ENCODE results near the gene SNN.

Gene SNN

DNA sequence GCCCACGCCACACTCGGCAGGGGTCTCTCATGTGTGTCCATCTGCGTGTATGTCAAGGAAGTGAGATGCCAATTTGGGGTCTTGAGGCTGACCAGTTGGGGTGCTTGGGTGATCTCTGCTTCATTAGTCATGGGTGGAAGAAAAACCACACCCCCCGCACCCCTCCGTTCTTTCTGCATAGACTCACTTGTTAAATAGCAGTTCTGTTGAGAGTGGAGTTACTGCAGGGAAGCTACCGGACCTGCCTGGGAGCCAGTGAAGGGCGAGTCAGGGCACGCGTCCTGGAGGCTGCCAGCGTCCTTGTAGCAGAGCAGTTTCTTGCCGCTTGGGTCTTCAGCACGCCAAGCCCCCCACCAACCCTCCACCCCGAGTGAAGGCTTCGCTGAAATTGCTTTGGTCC, 8.5 kb downstream of the SNN start:
- FAIRE-seq (no peak), DNase-seq (ENCODE audit: insufficient read length) (no peak)
- TF ChIP-seq POLR2A (IDR thresholded peaks at IDR 0.05; ENCODE audit: low read depth, low read length) (no peak), POLR2AphosphoS5 (IDR thresholded peaks at IDR 0.05; ENCODE audit: low read depth, low read length) (no peak), TAF1 (IDR thresholded peaks at IDR 0.05; ENCODE audit: borderline replicate concordance, low read depth, low read length) (no peak)

DNA sequence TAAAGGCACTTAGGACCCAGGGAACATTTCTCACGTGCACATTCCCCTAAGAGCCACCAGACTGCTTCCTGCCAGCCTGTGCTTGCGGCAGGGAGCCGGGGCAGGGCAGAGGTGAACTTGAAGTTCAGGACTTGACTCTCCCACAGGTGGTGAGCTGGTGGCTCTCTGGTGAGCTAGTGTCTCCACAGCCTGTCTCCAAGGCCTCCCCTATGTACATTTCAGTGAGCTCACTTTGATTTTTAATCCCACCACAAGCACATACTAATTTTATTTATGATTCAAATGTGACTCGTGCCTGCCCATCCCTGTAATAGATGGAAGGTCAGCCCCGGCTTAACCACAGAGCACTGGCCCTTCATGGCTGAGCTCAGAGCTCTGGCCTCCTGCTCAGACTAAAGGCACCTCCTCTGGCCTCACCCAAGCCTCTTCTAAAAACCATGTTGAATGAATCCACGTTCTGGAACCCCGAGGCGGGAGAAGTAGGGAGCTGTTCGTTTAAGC, 9.2 kb downstream of the SNN start:
- DNase-seq (ENCODE audit: insufficient read length) (no peak), FAIRE-seq (no peak)

DNA sequence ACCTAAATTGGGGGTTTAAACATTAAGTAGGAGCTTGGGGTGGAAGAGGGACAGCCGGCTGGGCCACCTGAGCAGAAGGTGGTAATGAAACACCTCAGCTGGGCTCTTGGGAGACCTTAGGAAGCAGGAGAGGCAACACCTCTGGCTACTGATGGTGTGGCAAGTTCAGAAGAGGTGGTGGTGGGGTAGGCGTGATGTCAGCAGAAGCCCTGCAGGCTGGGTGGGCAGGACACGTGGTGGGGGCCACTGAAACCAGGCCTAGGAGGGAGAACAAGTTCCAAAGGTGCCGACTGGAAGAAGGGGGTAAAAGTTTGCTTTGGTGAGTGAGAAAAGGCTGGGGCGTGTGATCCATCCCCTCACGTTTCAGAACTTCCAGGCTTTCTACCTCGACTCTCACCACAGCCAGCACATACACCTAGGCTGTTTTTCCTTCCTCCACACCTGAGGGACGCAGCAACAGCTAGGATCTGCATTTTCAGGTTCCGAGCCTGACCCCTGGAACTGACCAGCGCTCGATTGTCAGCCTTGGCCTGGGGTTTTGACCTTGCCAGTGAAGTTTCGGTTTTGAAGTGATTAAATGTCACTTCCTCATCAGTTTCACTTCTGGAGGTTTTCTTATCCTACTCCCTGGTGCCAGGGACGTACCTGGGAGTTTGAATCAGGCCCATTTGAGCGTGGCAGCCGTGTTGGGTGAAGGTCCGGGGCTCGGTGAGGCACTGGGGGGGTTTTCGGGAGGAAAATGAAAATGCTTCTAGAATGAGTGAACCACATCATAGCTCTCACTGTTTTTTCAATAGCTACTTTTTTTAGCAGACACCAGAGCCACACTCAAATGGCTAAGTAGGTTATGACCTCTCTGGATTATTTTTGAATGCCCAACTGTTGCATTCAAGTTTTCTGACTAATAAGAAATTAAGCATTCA, 10.0 kb downstream of the SNN start:
- no peak for TF ChIP-seq TAF1 (IDR thresholded peaks at IDR 0.05; ENCODE audit: borderline replicate concordance, low read depth, low read length)
- no peak for TF ChIP-seq POLR2A (IDR thresholded peaks at IDR 0.05; ENCODE audit: low read depth, low read length)
- no peak for TF ChIP-seq POLR2AphosphoS5 (IDR thresholded peaks at IDR 0.05; ENCODE audit: low read depth, low read length)
- FAIRE-seq: peak; percentile 71
- no peak for DNase-seq (ENCODE audit: insufficient read length)

More for the DNA sequence above, 9.2 kb downstream of the SNN start:
- TF ChIP-seq POLR2A (IDR thresholded peaks at IDR 0.05; ENCODE audit: low read depth, low read length): no peak; the same call in 1 of the 2 replicates
- no peak for TF ChIP-seq TAF1 (IDR thresholded peaks at IDR 0.05; ENCODE audit: borderline replicate concordance, low read depth, low read length)
- TF ChIP-seq POLR2AphosphoS5 (IDR thresholded peaks at IDR 0.05; ENCODE audit: low read depth, low read length): no peak

DNA sequence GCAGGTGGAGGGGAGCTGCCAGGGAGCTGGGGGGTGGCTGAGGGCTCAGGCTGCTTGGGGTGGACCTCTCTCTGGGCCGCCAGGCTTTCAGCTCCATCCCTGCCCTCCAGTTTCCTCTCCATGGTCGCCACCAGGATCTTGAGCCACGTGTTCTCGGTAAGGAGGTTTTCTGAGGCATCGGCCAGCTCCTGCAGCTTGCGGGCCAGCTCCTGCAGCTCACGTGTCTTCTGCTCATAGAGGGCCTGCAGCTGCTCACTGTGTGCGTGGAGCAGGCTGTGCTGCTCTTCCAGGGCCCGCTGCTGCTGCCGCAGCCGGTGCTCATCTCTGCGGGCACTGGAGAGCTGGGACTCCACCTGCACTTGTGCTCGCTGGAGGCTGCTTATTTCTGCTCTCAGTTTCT, 11.0 kb downstream of the SNN start:
- TF ChIP-seq TAF1 (IDR thresholded peaks at IDR 0.05; ENCODE audit: borderline replicate concordance, low read depth, low read length): no peak
- TF ChIP-seq POLR2A (IDR thresholded peaks at IDR 0.05; ENCODE audit: low read depth, low read length): peak; percentile 18; the same call in 1 of the 2 replicates
- FAIRE-seq (no peak), DNase-seq (ENCODE audit: insufficient read length) (no peak)

DNA sequence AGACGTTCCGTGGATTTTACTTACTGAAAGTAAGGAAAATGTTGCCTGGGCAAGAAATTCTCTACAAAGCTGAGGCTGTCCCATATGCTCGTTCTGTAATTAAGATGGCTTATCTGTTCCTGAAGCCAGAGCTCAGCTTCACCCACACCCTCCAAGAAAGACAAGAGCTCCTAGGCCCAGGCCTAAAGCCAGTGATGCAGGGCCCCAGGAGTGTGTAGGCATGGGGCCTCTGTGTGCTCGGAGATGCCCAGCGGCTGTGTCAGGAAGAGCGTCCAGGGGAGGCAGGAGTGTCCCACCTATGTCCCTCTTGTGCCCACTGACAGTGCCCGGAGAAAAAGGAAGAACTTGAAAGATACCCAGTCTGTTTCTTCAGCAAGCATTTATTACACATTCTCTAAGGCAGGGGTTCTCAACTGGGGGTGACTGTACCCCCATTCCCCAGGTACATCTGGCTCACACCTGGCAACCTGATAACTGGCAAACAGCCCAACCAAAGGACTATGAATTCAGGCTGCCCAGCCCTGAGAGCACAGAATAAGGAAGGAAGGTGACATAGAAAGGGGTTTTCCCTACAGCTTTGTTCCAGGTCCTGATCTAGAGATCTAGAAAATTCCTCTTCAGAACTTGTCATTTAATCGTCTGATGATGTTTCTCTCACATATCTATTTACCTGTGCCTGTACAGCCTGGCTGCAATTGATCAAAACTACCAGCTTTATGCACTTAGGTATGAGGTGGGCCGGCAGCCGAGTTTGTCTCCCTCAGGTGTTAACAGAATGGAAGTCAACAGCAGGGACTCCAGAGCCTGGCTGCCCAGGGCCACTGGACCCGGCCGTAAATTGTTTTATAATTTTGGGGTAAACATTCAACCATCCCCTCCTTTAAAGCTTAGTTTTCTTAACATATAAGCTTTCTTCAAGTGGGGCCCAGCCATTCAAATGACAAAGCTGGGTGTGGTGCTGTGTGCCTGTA, 12.0 kb downstream of the SNN start:
- no peak for DNase-seq (ENCODE audit: insufficient read length)
- TF ChIP-seq TAF1 (IDR thresholded peaks at IDR 0.05; ENCODE audit: borderline replicate concordance, low read depth, low read length) (no peak), POLR2AphosphoS5 (IDR thresholded peaks at IDR 0.05; ENCODE audit: low read depth, low read length) (no peak), POLR2A (IDR thresholded peaks at IDR 0.05; ENCODE audit: low read depth, low read length) (no peak)
- FAIRE-seq: no peak

DNA sequence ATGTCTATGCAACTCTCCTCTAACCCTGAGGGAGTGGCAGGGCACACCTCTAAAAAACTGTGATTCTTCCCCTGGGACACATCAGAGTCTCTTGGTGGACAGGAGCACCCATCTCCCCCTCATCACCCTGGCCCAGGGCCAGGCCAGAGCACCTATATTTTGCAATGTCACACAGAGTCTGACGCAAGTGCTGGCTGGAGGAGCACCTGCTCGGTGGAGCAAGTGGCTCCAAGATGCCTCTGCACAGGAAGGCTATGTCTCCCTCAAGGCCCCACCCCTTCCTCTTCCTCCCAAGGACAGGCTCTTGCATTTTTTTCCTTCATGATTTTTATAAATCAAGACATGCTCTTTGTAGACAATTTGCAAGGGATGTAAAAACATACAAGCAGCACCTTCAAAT, 13.3 kb downstream of the SNN start:
- FAIRE-seq (peak; percentile 54), DNase-seq (ENCODE audit: insufficient read length) (no peak)

DNA sequence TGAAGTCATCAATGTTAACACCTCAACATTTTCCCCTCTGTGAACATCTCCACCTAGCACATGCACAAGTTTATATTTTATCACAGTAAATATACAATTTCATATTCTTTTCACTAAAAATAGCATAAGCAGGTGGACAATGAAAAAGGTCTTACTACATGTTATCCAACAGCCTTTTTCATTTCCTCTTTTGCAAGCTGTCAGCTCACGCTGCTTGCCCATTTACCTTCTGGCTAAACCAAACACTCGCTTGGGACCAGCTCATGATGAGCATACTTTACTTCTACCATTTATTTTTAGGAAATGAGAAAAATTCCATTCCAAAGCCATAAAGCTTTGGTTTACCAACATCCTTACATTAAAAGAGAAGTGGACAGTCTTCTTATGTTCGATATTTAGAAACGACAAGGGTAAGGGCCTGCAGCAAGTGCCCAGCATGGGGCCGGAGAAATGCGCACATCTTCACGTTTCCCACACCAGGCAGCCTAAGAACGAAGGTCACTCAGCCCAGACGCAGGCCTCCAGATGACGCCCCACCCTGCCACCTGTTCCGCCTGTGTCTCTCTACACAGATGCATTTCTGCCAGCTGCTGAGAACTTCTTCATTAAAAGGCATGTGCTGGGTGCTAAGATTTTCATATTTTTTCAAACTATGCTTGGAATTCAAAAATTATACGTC, 13.9 kb downstream of the SNN start:
- FAIRE-seq (peak; percentile 56), DNase-seq (ENCODE audit: insufficient read length) (no peak)
- TF ChIP-seq TAF1 (IDR thresholded peaks at IDR 0.05; ENCODE audit: borderline replicate concordance, low read depth, low read length): no peak
- TF ChIP-seq POLR2AphosphoS5 (IDR thresholded peaks at IDR 0.05; ENCODE audit: low read depth, low read length): no peak
- no peak for TF ChIP-seq POLR2A (IDR thresholded peaks at IDR 0.05; ENCODE audit: low read depth, low read length)

More for the DNA sequence above, 13.3 kb downstream of the SNN start:
- no peak for TF ChIP-seq TAF1 (IDR thresholded peaks at IDR 0.05; ENCODE audit: borderline replicate concordance, low read depth, low read length)
- TF ChIP-seq POLR2AphosphoS5 (IDR thresholded peaks at IDR 0.05; ENCODE audit: low read depth, low read length): no peak
- no peak for TF ChIP-seq POLR2A (IDR thresholded peaks at IDR 0.05; ENCODE audit: low read depth, low read length)

DNA sequence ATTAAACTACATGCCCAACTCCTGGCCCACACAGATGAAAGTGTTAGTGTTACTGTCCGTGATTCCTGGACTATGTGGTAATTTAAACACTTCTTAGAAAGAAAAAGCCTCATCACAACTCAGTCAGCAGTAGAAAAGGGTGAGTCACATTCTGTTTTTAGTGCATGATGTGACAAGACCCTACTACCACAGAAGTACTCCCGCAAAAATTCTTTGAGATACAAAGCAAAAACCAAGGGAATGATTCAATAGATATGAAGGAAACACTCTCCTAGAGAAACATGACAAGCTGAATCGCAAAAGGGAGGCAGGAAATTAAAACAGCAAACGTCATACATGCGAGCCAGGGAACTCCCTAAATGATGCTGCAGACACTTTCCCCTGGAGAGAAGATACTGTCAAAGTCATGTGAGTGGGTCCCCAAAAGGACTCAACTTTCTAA, 14.4 kb downstream of the SNN start:
- TF ChIP-seq POLR2AphosphoS5 (IDR thresholded peaks at IDR 0.05; ENCODE audit: low read depth, low read length) (no peak), TAF1 (IDR thresholded peaks at IDR 0.05; ENCODE audit: borderline replicate concordance, low read depth, low read length) (no peak)
- FAIRE-seq: peak; percentile 77
- no peak for DNase-seq (ENCODE audit: insufficient read length)

DNA sequence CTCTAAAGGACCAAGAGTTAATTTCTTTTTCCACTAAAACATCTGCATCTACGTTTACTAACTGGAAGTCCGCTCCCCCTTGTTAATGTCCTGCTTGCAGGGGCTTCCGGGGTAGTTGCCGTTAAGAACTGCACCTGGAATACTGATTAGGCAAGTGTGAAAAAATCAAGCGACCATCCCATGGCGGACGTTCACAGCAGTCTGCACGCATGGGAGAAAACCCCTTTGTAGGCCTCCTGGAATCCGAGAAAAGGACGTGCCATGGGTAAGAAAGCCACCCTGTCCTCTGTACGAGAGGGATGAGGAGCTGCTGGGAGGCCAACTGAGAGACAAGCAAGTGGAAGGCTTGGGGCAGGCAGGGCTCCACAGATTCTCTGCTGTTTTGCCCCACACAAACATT, 14.9 kb downstream of the SNN start:
- TF ChIP-seq POLR2AphosphoS5 (IDR thresholded peaks at IDR 0.05; ENCODE audit: low read depth, low read length) (no peak), POLR2A (IDR thresholded peaks at IDR 0.05; ENCODE audit: low read depth, low read length) (no peak), TAF1 (IDR thresholded peaks at IDR 0.05; ENCODE audit: borderline replicate concordance, low read depth, low read length) (no peak)
- FAIRE-seq: no peak
- no peak for DNase-seq (ENCODE audit: insufficient read length)

DNA sequence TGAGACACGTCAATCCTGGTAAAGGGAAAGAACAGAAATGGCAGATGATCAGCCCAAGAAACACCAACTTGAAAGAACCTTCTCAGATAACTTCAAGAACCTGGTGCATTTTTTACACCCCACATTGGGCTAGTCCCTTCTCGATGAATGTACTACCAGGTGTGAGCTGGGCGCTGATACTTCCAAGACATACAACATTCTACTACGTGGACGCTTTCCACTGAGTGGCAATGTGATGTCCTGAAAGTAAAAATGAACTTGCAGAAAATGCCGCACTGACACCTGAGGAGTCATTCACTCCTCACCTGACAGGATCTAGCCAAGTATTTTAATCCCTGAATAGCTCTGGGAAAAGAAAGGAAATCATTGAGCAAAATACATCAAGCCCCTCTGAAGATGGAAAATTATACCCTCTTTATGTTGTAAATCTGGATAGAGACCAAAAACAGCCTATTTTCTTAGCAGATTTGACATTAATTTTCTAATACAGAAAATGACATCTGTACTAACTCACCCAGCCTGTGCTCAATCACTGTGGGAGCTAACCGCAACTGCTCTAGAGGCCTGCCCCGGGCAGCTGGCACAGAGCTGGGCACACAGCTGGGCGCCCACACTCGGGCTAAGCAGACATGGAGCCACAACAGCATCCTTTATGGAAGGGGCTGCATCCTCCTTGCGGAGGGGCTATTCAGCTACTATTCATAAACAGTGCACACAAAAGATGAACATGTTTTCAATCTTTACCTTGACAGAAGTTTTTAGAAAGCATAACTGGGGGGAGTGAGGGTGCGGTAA, 16.2 kb downstream of the SNN start:
- no peak for FAIRE-seq
- no peak for DNase-seq (ENCODE audit: insufficient read length)
- TF ChIP-seq POLR2A (IDR thresholded peaks at IDR 0.05; ENCODE audit: low read depth, low read length) (no peak), POLR2AphosphoS5 (IDR thresholded peaks at IDR 0.05; ENCODE audit: low read depth, low read length) (no peak), TAF1 (IDR thresholded peaks at IDR 0.05; ENCODE audit: borderline replicate concordance, low read depth, low read length) (no peak)

Data from GM12892 (cell line).